GM23338 (cell line): ENCODE results near the gene EDEM2. TPM values are rescaled to one million over a fixed set of nuclear protein-coding genes. Genes with fewer than 3 reads are reported as not detected.

ENCODE experiments used
- ATAC-seq: fragments of 200-7000 bp; cut with Tn5 transposase; 3 replicates; pipeline ENCODE4 v1.9.1; 2020
- DNase-seq: peaks from one replicate; pipeline ENCODE4 v3.0.0-alpha.2; 2015; ENCODE audit warnings: low spot score
- H2AFZ ChIP-seq: fragments of 200-600 bp; sonication (generic); 2 replicates; pipeline ENCODE4 v1.8.0; 2016; ENCODE audit warnings: antibody characterized with exemption, mild to moderate bottlenecking, moderate library complexity
- H3F3A ChIP-seq: fragments of 200-600 bp; sonication (generic); replicated peaks from 2 replicates; pipeline ENCODE4 v1.8.0; 2017; ENCODE audit warnings: antibody characterized with exemption, mixed run types, low read depth
- H3K27ac ChIP-seq: fragments of 200-600 bp; sonication (generic); 2 replicates; pipeline ENCODE4 v1.6.1; 2016; ENCODE audit warnings: low read depth
- H3K27me3 ChIP-seq: fragments of 200-600 bp; sonication (generic); 2 replicates; pipeline ENCODE4 v1.8.0; 2016; ENCODE audit warnings: mild to moderate bottlenecking, mixed run types, moderate library complexity; ENCODE audit not compliant: insufficient read depth
- H3K36me3 ChIP-seq: fragments of 200-600 bp; sonication (generic); 2 replicates; pipeline ENCODE4 v1.8.0; 2016; ENCODE audit warnings: mild to moderate bottlenecking; ENCODE audit not compliant: insufficient read depth
- H3K4me1 ChIP-seq: fragments of 200-600 bp; sonication (generic); 2 replicates; pipeline ENCODE4 v1.8.0; 2016; ENCODE audit warnings: mild to moderate bottlenecking, moderate library complexity; ENCODE audit not compliant: insufficient read depth
- H3K4me2 ChIP-seq: fragments of 200-600 bp; sonication (generic); 2 replicates; pipeline ENCODE4 v1.7.1; 2017; ENCODE audit warnings: mixed run types
- H3K4me3 ChIP-seq: fragments of 200-600 bp; sonication (generic); 2 replicates; pipeline ENCODE4 v1.6.1; 2016; ENCODE audit warnings: mixed run types
- H3K79me2 ChIP-seq: fragments of 200-600 bp; sonication (generic); replicated peaks from 2 replicates; pipeline ENCODE4 v1.8.0; 2017; ENCODE audit warnings: mild to moderate bottlenecking; ENCODE audit not compliant: insufficient read depth
- H3K9me2 ChIP-seq: fragments of 200-600 bp; sonication (generic); 2 replicates; pipeline ENCODE4 v1.8.0; 2017; ENCODE audit not compliant: insufficient read depth
- H4K20me1 ChIP-seq: fragments of 200-600 bp; sonication (generic); replicated peaks from 2 replicates; pipeline ENCODE4 v1.8.0; 2017; ENCODE audit warnings: mild to moderate bottlenecking; ENCODE audit not compliant: insufficient read depth
- H3K27ac Mint-ChIP-seq: 2 replicates; pipeline ENCODE4 v1.8.0; 2020; ENCODE audit warnings: inconsistent platforms, mild to moderate bottlenecking, moderate library complexity, mixed read lengths
- H3K27me3 Mint-ChIP-seq: 3 replicates; pipeline ENCODE4 v1.8.0; 2022; ENCODE audit warnings: low read depth, mild to moderate bottlenecking, moderate library complexity, mixed read lengths, inconsistent platforms; ENCODE audit not compliant: insufficient read depth, poor library complexity
- H3K36me3 Mint-ChIP-seq: 3 replicates; pipeline ENCODE4 v1.8.0; 2021; ENCODE audit warnings: low read depth, mild to moderate bottlenecking, inconsistent platforms, moderate library complexity, mixed read lengths
- H3K4me1 Mint-ChIP-seq: 3 replicates; pipeline ENCODE4 v1.8.0; 2020; ENCODE audit warnings: mild to moderate bottlenecking, inconsistent platforms, mixed read lengths
- H3K4me3 Mint-ChIP-seq: 3 replicates; pipeline ENCODE4 v1.8.0; 2021; ENCODE audit warnings: moderate library complexity, mild to moderate bottlenecking, inconsistent platforms, mixed read lengths
- H3K9me3 Mint-ChIP-seq: 3 replicates; pipeline ENCODE4 v1.8.0; 2020; ENCODE audit warnings: moderate library complexity, mild to moderate bottlenecking, inconsistent platforms, mixed read lengths
- EZH2 ChIP-seq: fragments of 200-600 bp; sonication (generic); IDR thresholded peaks from one replicate; pipeline ENCODE4 v1.8.0; 2017; ENCODE audit warnings: antibody characterized with exemption, mild to moderate bottlenecking, low read depth; ENCODE audit not compliant: unreplicated experiment
- NANOG ChIP-seq: IDR thresholded peaks from 2 replicates; pipeline ENCODE4 v1.6.1; 2016; ENCODE audit warnings: antibody characterized with exemption, borderline replicate concordance
- POLR2AphosphoS5 ChIP-seq: IDR thresholded peaks from 2 replicates; pipeline ENCODE4 v1.6.1; 2016; ENCODE audit warnings: antibody characterized with exemption, low read depth
- REST ChIP-seq: IDR thresholded peaks from one replicate; pipeline ENCODE4 v1.6.1; 2018; ENCODE audit warnings: antibody characterized with exemption; ENCODE audit not compliant: unreplicated experiment
- ZNF331 ChIP-seq: fragments of 250-450 bp; sonication (Bioruptor Pico); IDR thresholded peaks from 2 replicates; pipeline ENCODE4 v1.5.0; 2020; ENCODE audit warnings: low read depth, mild to moderate bottlenecking, moderate library complexity
- polyA plus RNA-seq: library from polyadenylated mRNA; unstranded; fragments of >200 nt; fragmentation: Nextera tagmentation; extraction: Ambion mirVana; gene quantifications from 2 replicates; pipeline ENCODE4 v1.2.1, GENCODE V29; 2016
- total RNA-seq: library from RNA; depleted of rRNA; stranded (reverse); fragments of >200 nt; shearing (Covaris generic); gene quantifications from 2 replicates; pipeline ENCODE4 v1.2.3, GENCODE V29; 2014

The EDEM2 gene
- total and polyA plus RNA-seq, 2 experiments from 2014 or later = 13.9 to 25.3 TPM

GRCh38 chr20:35176132-35176531 lies 29.0 kb upstream of the EDEM2 start:
- peaks cover 30% of the 10 kb centered on the region for H3K4me1 Mint-ChIP-seq
- Histone ChIP-seq H3K4me2 (no peak overlapping the region), H3F3A (peaks cover 3% of the 10 kb centered on the region; the same call in 1 of the 2 replicates), H3K4me1 (peaks cover 27% of the 10 kb centered on the region), H4K20me1 (no peaks in the 10 kb centered on the region), H3K27me3 (0 out of 2 replicates have a peak, but pooled peaks cover 4% of the 10 kb centered on the region), H2AFZ (no peak overlapping the region), H3K27ac (no peak overlapping the region), H3K36me3 (no peaks in the 10 kb centered on the region), H3K79me2 (no peaks in the 10 kb centered on the region), H3K9me2 (no peaks in the 10 kb centered on the region), H3K4me3 (no peak overlapping the region)
- H3K36me3 Mint-ChIP-seq = peaks cover 20% of the 10 kb centered on the region
- no peaks in the 10 kb centered on the region; the same call in 2 of the 3 replicates for H3K9me3 Mint-ChIP-seq
- ATAC-seq = no peak
- TF ChIP-seq NANOG = no peak
- TF ChIP-seq ZNF331 (CRISPR knock-in tag) = no peak
- no peak overlapping the region for H3K4me3 Mint-ChIP-seq
- H3K27ac Mint-ChIP-seq = no peak overlapping the region
- DNase-seq = no peak
- peaks cover 15% of the 10 kb centered on the region for H3K27me3 Mint-ChIP-seq

- H3K27me3 Mint-ChIP-seq = peaks cover 15% of the 10 kb centered on the region
- TF ChIP-seq REST (no peak), EZH2 (no peak), POLR2AphosphoS5 (peak; percentile 73)
- Histone ChIP-seq H4K20me1 (no peaks in the 10 kb centered on the region), H3K4me1 (peaks cover 29% of the 10 kb centered on the region), H3K36me3 (no peaks in the 10 kb centered on the region), H3F3A (peaks cover 3% of the 10 kb centered on the region; the same call in 1 of the 2 replicates), H3K4me2 (peak overlapping the region; percentile 76), H3K27me3 (0 out of 2 replicates have a peak, but pooled peaks cover 4% of the 10 kb centered on the region), H3K79me2 (no peaks in the 10 kb centered on the region), H3K9me2 (no peaks in the 10 kb centered on the region), H3K4me3 (peak overlapping the region; percentile 51), H3K27ac (no peak overlapping the region), H2AFZ (peak overlapping the region; percentile 94)
- DNase-seq = peak; percentile 81
- ATAC-seq = peak; percentile 71
- H3K4me1 Mint-ChIP-seq = peaks cover 33% of the 10 kb centered on the region
- peaks cover 20% of the 10 kb centered on the region for H3K36me3 Mint-ChIP-seq
- H3K27ac Mint-ChIP-seq = no peak overlapping the region
- H3K4me3 Mint-ChIP-seq = peak overlapping the region; percentile 45
- no peaks in the 10 kb centered on the region; the same call in 2 of the 3 replicates for H3K9me3 Mint-ChIP-seq
Observed at GRCh38 chr20:35174458-35175216, 27.5 kb upstream of the EDEM2 start.
